Breast epithelium (tissue), 3 donors: ENCODE data around the gene GPLD1.

Experiments used
- POLR2AphosphoS5 ChIP-seq, 3 donors: sonication (generic); formaldehyde crosslinking; IDR thresholded peaks; one replicate each; pipeline ENCODE4 v1.6.1; 2017; ENCODE audit warnings: antibody characterized with exemption in 3 of 3
- TF ChIP-seq, protein P1 (sequence below), 3 donors: fragments of 450-650 bp; IDR thresholded peaks; one replicate each; pipeline ENCODE4 v1.5.1; 2016 to 2017; ENCODE audit warnings: antibody characterized with exemption in 3 of 3, mild to moderate bottlenecking in 3 of 3, moderate library complexity in 3 of 3

DNA sequence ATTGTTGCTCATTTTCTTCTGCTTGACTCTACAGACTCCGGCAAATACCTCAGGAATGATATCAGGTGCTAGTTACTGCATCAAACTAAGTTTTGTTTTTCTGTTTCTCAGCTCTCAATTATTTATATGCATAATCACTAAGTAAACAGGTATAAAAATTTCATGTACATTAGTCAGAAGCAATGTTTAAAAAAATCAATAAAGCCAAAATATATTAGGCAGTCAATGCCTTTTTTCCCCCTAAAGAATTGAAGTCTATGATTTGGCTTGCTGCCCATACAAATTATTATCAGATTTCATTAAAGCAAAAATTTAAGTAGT, 107.2 kb downstream of the GPLD1 start:
- TF ChIP-seq, protein P1, sequence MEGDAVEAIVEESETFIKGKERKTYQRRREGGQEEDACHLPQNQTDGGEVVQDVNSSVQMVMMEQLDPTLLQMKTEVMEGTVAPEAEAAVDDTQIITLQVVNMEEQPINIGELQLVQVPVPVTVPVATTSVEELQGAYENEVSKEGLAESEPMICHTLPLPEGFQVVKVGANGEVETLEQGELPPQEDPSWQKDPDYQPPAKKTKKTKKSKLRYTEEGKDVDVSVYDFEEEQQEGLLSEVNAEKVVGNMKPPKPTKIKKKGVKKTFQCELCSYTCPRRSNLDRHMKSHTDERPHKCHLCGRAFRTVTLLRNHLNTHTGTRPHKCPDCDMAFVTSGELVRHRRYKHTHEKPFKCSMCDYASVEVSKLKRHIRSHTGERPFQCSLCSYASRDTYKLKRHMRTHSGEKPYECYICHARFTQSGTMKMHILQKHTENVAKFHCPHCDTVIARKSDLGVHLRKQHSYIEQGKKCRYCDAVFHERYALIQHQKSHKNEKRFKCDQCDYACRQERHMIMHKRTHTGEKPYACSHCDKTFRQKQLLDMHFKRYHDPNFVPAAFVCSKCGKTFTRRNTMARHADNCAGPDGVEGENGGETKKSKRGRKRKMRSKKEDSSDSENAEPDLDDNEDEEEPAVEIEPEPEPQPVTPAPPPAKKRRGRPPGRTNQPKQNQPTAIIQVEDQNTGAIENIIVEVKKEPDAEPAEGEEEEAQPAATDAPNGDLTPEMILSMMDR (IDR thresholded peaks at IDR 0.05), result no peak
- TF ChIP-seq POLR2AphosphoS5 (IDR thresholded peaks at IDR 0.05), result no peak
